HK-2 (cell line): ENCODE measurements around the gene COX6B1.
"Not testable (repeated sequence)": the region's sequence is repeated elsewhere in the genome, so short reads cannot be mapped to it uniquely, and the experiment has no call there.

Experiments
- DNase-seq: peaks from one replicate; pipeline ENCODE4 v3.0.0-alpha.2; 2018; ENCODE audit not compliant: unreplicated experiment

The COX6B1 gene, protein sequence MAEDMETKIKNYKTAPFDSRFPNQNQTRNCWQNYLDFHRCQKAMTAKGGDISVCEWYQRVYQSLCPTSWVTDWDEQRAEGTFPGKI

DNA sequence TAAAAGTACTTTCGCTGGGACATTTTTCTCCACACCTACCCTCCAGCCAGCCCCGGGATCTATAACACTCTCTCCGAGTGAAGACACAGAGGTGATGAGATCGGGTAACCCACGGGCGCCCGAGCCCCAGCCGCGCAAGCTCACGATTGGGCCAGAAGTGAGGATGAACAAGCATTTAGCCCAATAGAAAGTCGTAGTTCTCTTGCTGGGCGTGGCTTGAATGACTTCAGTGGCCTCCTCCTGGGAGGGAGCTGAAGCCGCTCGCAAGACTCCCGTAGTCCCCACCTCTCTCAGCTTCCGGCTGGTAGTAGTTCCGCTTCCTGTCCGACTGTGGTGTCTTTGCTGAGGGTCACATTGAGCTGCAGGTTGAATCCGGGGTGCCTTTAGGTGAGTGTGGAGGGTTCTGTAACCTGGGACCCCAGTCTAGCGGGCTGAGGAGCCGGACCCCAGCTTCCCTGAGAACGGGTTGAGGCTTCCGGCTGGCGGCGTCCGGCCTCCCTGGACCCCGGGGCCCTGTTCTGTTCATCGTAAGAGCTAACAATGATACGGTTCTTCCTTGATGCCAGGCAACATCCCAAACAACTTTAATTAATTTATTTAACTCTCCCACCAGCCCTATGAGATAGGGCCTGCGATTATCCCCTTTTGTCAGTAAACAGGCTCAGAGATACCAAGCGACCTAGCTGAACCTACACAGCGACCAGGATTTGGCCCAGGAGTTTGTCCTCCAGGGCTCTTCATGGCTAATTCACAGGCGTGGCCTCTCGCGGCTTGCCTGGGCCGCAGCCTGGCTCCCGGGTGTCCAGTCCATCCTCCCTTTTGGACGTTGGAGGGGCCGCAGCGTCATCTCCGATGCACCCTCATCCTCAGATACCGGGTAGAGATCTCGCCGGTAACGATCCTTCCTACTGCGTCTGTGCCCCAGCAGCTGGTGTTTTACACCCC is at the start of gene COX6B1:
Gene COX6B1, plus strand, starts transcription at position 307 of the 945 bp plus-strand sequence. CDS start 2,921 bp downstream, outside the sequence.
- DNase-seq = peak; percentile 94

DNA sequence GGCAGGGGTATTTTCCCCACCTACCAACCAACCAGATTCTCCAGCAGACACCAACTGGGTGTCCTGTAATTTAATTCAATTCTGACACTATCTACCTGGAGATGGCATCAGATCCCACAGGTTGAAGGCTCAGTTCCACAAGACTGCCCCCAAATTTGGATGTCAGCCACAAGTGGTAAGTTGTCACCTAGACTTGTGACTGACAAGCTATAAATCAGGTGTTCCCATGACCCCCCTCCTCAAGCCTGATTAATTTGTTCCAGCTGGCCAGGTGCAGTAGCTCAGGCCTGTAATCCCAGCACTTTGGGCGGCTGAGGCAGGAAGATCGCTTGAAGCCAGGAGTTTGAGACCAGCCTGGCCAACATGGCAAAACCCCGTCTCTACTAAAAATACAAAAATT is 46.2 kb upstream of the COX6B1 start:
- no peak for DNase-seq

DNA sequence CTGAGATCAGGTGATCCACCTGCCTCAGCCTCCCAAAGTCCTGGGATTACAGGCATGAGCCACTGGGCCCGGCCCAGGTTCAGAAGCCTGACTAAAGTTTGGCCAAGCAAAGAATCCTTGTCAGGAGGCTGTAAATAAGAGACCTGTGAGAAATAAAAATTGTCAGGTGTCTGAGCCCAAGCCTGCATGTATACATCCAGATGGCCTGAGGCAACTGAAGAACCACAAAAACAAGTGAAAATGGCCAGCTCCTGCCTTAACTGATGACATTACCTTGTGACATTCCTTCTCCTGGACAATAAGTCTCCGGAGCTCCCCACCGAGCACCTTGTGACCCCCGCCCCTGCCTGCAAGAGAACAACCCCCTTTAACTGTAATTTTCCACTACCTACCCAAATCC is 43.7 kb upstream of the COX6B1 start:
- not testable (repeated sequence) for DNase-seq

DNA sequence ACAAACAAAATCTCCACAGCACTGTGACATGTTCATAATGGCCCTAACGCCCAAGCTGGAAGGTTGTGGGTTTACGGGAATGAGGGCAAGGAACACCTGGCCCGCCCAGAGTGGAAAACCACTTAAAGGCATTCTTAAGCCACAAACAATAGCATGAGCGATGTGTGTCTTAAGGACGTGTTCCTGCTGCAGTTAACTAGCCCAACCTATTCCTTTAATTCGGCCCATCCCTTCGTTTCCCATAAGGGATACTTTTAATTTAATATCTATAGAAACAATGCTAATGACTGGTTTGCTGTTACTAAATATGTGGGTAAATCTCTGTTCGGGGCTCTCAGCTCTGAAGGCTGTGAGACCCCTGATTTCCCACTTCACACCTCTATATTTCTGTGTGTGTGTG is 41.0 kb upstream of the COX6B1 start:
- not testable (repeated sequence) for DNase-seq

DNA sequence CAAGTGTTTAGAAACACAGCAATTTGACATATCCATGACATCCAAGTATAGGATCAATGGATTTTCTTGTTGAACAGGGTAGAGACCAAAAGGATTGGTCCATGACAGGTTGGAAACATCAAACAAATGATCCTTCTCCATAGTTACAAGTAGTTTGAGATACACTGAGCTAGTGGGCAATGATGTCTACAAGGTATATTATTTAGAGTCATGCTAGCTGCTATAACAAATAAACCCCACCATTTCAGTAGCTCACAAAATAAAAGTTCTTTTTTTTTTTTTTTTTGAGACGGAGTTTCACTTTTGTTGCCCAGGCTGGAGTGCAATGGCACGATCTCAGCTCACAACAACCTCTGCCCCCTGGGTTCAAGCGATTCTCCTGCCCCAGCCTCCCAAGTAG is 40.5 kb upstream of the COX6B1 start:
- DNase-seq = no peak

DNA sequence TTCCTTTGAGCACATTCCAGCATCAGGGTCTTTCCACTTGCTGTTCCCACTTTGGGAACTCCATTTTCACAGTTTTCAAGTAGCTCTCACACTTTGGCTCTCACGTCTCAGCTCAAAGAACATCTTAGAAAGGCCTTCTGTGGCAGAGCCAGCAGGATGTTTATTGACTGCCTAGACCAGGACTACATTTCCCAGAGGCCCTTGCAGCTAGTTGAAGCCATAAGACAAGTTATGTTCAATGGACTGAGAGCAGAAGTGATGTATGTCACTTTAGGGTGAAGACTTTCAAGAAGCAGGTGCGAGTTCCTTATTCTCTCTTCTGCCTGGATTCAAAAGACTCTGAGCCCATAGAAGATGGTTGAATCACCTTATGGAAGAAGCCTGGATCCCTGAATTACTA is 39.9 kb upstream of the COX6B1 start:
- no peak for DNase-seq

DNA sequence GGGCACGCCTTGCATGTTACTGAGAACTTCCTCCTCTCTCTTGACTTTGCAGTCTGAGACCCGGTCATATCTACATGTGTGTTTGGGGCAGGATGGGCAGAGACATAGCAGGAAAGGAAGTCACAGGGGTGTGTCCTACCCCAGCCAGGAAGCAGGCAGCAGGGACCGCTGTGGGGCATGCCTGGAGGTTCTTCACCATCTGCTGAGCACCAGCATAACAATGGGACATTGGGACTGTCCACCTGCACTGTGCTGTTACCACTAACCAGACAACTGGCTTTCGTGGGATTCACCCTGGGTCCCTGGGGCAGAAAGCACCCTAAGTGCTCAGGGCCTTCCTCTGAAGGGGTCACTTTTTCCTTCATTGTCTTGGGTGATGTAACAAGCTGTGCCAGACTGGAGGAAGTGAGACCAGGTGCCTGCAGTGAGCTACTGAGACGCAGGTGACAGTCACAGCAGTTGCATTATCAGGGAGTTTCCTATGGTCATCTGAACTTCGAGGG is 38.2 kb upstream of the COX6B1 start:
- DNase-seq = no peak

DNA sequence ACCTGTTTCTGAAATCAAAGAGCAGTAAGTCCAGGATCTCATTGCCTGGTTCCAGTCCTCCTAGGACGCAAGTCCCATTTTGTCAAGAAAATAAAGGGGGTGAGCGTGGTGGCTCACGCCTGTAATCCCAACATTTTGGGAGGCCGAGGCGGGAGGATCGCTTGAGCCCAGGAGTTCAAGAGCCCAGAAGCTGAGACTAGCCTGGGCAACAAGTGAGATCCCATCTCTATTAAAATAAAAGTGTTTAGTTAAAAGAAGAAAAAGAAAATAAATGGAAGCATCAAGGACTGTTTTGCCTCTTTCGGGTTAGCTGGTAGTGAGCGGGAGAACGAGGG is 35.9 kb upstream of the COX6B1 start:
- DNase-seq = no peak

DNA sequence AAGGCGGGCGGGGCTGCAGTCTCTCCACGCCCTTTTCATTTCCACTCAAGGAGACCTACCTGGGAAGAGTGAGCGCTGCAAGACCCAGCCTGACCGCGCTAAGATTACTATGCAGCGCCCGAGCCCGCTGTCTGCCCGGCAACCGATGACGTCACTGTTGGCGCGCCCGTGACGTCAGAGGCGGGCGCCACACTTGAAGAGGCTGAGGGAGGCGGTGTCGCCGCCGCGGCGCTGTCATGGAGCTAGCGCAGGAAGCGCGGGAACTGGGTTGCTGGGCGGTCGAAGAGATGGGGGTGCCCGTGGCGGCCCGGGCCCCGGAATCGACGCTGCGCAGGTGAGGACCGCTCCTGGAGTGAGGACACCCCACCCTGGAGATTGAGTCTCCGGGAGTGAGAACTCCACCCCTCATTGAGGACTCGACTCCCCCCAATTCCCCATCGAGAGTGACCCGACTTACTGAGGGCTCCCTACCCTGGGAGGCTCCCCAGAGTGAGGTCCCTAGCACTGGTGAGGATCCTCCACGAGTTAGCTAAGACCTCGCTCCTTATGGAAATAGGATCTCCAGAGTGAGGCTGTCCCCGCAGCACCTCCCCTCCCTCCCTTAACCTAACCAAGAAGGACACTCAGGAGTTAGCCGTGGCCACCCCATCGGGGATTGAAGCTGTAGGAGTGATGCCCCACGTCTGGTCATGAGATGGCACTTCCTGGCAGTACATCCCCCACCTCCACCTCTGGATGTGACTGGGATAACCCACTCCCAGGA is 35.4 kb upstream of the COX6B1 start, which contains the start of gene HAUS5:
Gene HAUS5, plus strand, starts transcription at position 177 of the 763 bp plus-strand sequence. Its CDS starts 60 bp downstream, at position 237.
- peak; percentile 94 for DNase-seq

DNA sequence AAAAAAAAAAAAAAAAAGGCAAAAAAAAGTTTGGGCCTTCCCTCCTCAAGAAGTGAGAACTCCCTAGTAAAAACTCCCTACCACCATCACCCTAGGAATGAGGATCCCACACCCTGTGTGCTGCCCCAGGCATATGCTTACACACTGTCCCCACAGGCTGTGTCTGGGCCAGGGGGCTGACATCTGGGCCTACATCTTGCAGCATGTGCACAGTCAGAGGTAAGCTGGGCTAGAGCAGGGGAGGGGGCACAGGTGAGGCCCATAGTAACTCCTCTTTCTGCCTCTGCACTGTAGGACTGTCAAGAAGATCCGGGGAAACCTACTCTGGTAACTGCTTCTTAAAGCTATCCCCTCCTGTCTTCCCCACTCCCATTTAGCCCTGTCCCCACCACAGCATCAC is 34.5 kb upstream of the COX6B1 start:
- DNase-seq = no peak

DNA sequence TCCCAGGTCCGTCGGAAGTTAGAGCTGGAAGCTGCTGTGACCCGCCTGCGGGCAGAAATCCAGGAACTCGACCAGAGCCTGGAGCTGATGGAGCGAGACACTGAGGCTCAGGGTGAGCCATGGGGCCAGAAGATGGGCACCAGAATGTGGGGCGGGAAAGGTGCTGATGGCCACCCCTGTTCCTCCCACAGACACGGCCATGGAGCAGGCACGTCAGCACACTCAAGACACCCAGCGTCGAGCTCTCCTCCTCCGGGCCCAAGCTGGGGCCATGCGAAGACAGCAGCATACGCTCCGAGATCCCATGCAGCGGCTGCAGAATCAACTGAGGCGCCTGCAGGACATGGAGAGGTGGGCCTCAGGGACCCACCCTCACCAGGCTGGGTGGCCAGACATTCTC is 33.1 kb upstream of the COX6B1 start:
- DNase-seq = no peak

DNA sequence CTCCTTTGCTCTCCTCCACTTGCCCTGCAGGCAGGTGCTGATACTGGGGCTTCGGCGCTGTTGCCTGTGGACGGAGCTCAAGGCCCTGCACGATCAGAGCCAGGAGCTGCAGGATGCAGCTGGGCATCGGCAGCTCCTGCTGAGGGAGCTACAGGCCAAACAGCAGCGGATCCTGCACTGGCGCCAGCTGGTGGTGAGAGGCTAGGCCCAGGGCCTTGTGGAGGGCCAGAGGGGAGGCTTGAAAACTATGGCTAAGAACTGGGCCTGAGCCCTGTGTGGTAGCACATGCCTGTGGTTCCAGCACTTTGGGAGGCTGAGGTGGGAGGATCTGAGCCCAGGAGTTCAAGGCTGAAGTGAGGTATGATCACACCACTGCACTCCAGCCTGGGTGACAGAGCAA is 29.3 kb upstream of the COX6B1 start:
- DNase-seq = no peak

DNA sequence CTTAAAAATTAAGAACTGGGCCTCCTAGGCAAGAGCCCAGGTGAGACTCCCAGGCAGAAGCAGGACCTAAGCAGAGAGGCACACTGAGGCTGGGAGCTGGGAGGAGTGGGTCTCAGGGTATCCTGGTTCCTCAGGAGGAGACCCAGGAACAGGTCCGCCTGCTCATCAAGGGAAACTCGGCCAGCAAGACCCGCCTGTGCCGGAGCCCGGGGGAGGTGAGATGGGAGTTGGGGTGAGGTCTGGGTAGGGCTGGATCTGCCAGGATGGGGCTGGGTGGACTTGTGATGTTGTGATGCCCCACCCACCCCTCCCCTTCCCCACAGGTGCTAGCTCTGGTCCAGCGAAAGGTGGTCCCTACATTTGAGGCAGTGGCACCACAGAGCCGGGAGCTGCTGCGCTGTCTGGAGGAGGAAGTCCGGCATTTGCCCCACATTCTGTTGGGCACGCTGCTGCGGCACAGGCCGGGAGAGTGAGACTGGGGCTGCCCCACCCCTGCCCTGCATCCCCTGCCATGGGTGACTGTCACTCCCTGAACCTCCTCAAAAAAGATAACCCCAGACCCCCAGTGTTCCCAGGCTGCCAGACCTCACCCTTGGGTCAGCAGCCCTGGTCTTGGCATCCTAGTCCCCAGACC is 28.7 kb upstream of the COX6B1 start:
- DNase-seq = no peak

DNA sequence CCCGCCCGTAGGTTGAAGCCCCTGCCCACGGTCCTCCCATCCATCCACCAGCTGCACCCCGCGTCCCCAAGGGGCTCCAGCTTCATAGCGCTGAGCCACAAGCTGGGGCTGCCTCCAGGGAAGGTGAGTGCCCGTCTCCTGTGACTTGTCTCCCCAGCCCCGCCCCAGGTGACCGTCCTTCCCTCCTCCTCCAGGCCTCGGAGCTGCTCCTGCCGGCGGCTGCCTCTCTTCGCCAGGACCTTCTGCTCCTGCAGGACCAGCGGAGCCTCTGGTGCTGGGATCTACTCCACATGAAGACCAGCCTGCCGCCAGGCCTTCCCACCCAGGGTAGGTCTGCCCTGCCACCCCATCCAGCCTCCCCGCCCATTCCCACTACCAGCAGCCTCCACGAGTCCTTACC is 28.1 kb upstream of the COX6B1 start:
- no peak for DNase-seq

DNA sequence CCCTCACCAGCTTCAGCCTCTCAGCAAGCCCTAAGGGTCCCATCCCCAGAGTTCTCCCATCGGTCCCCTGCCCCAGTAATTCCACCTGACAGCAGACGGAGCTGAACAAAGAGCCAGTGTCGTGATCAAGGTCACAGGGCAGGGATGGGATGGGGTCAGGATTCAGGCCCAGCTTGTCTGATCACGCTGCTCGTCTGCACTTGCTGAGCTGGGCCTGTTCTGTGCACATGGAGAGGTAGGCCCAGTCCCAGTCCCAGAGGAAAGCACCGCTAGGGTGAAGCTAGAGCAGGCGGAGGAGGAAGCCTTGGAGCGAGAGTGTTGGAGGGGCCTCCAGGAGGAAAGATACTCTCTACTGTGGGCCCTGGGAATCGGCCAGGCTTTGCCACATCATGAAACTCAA is 26.4 kb upstream of the COX6B1 start:
- no peak for DNase-seq

DNA sequence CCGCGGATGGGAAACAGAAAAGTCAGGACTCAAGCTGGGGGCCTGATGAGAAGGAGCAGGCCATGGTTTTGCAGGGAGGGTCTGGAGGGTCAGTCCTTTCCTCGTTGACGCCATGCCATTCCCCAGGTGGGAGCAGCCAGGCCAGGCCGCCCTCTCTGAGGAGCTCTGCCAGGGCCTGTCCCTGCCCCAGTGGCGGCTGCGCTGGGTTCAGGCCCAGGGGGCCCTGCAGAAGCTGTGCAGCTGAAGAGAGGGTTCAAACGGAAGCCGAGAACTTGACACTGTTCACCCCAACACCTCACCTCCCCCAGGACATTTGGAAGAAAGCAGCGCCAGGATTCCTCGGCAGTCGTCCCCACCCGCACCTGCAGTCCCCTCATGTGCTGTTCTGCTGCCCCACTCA is 25.4 kb upstream of the COX6B1 start:
- DNase-seq = no peak

DNA sequence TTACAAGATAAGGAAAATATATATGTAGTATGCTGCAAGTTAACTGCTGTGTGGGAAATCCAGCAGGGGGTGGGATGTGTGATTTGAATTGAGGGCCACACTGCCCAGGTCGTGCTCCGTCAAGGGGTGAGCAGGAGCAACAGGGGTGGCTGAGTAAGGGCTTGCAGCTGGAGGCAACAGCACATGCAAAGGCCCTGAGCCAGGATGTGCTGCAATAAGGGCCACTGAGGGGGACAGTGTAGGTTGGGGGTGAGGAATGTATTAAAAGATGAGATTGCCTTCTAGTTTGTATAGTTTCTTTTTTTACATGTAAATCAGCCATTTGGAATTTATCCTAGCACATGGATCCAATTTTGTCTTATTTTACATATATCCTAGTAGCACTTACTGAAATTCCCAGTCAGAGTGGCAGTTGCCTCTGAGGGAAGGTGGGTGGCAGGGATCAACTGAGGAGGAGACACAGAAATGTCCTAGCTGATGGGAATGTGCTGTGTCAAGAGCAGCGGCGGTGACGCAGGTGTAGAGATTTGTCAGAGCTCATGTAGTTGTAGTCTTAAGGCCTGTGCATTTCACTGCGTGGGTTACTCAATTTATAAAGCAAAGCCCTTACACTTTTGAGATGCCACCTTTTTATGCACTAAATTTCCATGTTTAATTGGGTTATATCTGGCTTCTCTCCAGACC is 24.7 kb upstream of the COX6B1 start:
- no peak for DNase-seq

DNA sequence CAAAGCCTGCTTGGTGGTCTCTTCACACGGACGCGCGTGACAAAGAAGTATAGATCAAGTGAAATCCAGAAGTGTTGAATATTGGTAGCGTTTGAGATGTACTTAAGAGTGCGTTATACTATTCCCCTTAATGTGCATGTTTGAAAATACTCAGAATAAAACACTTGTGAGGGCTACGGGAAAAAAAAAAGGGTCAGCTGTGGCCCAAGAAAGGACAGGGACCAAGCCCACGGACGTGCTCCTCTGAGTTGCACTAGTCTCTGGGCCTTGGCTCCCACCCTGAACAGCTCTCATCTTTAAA is 19.9 kb upstream of the COX6B1 start:
- no peak for DNase-seq

DNA sequence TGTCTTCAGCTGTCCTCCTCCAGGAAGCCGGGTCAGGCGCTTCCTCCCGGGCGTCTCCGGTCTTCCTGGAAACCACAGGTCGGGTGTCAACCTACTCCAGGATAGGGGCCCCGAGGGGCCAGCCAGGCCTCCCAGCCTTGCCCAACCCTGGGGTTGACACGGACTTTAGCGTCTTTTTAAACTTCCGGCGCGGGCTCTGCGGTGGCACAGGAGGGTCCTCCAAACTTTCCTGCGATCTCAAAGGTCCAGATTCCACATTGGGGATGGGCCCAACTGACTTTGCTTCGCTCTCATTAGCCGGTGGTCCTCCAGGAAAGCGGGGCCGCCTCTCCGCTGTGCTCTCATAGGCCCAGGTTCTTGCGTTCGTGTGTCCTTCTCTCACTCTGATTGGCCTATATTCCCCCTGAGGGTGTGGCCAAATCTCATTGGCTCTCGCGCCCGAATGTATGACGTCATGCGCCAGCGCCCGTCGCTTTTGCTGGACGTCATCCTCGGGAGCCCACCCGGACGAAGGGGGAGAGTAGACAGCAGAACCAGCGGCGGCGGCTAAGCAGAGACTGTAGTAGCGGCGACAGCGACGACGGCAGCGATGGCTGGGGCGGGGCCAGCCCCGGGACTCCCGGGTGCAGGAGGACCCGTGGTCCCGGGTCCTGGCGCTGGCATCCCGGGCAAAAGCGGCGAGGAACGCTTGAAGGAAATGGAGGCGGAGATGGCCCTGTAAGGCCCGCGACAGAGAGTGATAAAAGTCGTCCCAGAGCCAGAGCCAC is 19.4 kb upstream of the COX6B1 start, which contains the start of gene RBM42:
Gene RBM42, plus strand, starts transcription at position 472 of the 767 bp plus-strand sequence. Its CDS starts 118 bp downstream, at position 590.
- DNase-seq = peak; percentile 97

DNA sequence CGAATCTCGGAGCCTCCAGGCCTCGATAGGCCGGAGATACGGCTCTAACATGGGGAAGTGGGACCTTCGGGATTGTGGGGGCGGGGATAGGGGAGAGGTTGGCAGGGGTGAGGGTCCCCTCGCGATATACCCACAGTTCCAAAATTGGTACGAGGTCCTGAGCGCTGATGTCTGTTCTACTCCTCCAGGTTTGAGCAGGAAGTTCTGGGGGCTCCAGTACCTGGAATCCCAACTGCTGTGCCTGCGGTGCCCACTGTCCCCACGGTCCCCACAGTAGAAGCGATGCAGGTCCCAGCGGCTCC is 18.8 kb upstream of the COX6B1 start:
- DNase-seq = no peak
